Keratinocyte (primary cell): Measurements from ENCODE around the gene AOAH. TPM values are rescaled to one million over a fixed set of nuclear protein-coding genes. Genes with fewer than 3 reads are reported as not detected.
"Not testable (repeated sequence)": the region's sequence is repeated elsewhere in the genome, so short reads cannot be mapped to it uniquely, and the experiment has no call there.

Experiments used
- DNase-seq: peaks from one replicate; pipeline ENCODE4 v3.0.0-alpha.2; 2011; ENCODE audit warnings: low read depth, missing footprints, low spot score
- FAIRE-seq: peaks from 2 replicates; lab custom pipeline; 2011; peaks lifted over from hg19 to GRCh38; lab: Jason Lieb, UNC
- H2AFZ ChIP-seq: 2 replicates; pipeline ENCODE4 v1.6.0; 2012; ENCODE audit warnings: low read length, control low read depth, inconsistent platforms; ENCODE audit not compliant: control insufficient read depth
- H3K27ac ChIP-seq: 2 replicates; pipeline ENCODE4 v1.5.1; 2011; ENCODE audit warnings: low read length; ENCODE audit not compliant: control insufficient read depth, insufficient read depth
- H3K27me3 ChIP-seq: 3 replicates; pipeline ENCODE4 v1.6.0; 2011; ENCODE audit warnings: low read length; ENCODE audit not compliant: control insufficient read depth, insufficient read depth; ENCODE audit errors: extremely low read depth
- H3K36me3 ChIP-seq, 2 experiments: 2 replicates in 1 of 2; 3 replicates in 1 of 2; pipeline ENCODE4 v1.5.1; 2011; ENCODE audit warnings: low read length in 2 of 2, mild to moderate bottlenecking in 1 of 2; ENCODE audit not compliant: control insufficient read depth in 2 of 2, insufficient read depth in 2 of 2; ENCODE audit errors: extremely low read depth in 1 of 2
- H3K4me1 ChIP-seq: 3 replicates; pipeline ENCODE4 v1.5.1; 2011; ENCODE audit warnings: low read length; ENCODE audit not compliant: control insufficient read depth, insufficient read depth; ENCODE audit errors: extremely low read depth
- H3K4me2 ChIP-seq: 3 replicates; pipeline ENCODE4 v1.6.0; 2011; ENCODE audit warnings: low read depth, low read length; ENCODE audit not compliant: control insufficient read depth, insufficient read depth; ENCODE audit errors: extremely low read depth
- H3K4me3 ChIP-seq, 3 experiments: fragments of 200-600 bp in 1 of 3; sonication (generic) in 1 of 3; 2 replicates in 2 of 3; 3 replicates in 1 of 3; pipeline ENCODE4 v1.5.1; 2011 to 2016; ENCODE audit warnings: low read length in 3 of 3, mild to moderate bottlenecking in 3 of 3, control low read depth in 2 of 3, inconsistent platforms in 1 of 3, low read depth in 1 of 3, mixed read lengths in 1 of 3, mixed run types in 1 of 3, moderate library complexity in 1 of 3; ENCODE audit not compliant: control insufficient read depth in 2 of 3, insufficient read depth in 2 of 3; ENCODE audit errors: extremely low read depth in 1 of 3
- H3K79me2 ChIP-seq: 2 replicates; pipeline ENCODE4 v1.6.0; 2012; ENCODE audit warnings: low read length; ENCODE audit not compliant: control insufficient read depth, insufficient read depth
- H3K9ac ChIP-seq: 3 replicates; pipeline ENCODE4 v1.6.0; 2011; ENCODE audit warnings: low read length; ENCODE audit not compliant: control insufficient read depth, insufficient read depth; ENCODE audit errors: extremely low read depth
- H3K9me1 ChIP-seq: 3 replicates; pipeline ENCODE4 v1.6.0; 2011; ENCODE audit warnings: low read length; ENCODE audit not compliant: control insufficient read depth, insufficient read depth; ENCODE audit errors: extremely low read depth
- H3K9me3 ChIP-seq: 2 replicates; pipeline ENCODE4 v1.5.1; 2012; ENCODE audit warnings: low read depth, low read length; ENCODE audit not compliant: control insufficient read depth
- H4K20me1 ChIP-seq: 3 replicates; pipeline ENCODE4 v1.6.0; 2011; ENCODE audit warnings: low read length; ENCODE audit not compliant: control insufficient read depth, insufficient read depth; ENCODE audit errors: extremely low read depth
- EZH2 ChIP-seq: IDR thresholded peaks from one replicate; pipeline ENCODE4 v1.6.1; 2012; ENCODE audit warnings: inconsistent platforms, mild to moderate bottlenecking, low read length, moderate library complexity
- dilution Hi-C: fragments of 300-500 bp; cut with MboI; formaldehyde crosslinking; loops from one replicate; pipeline ENCODE4 v1.7.0; 2020; ENCODE audit warnings: low sequenced_read_pairs; ENCODE audit not compliant: extremely low pct_ligation_motif_present
- polyA plus RNA-seq, 5 experiments: library from polyadenylated mRNA; depleted of rRNA in 3 of 5; stranded (reverse) in 3 of 5; stranded (forward) in 1 of 5; unstranded in 1 of 5; fragments of >200 nt; gene quantifications; 1 replicate in 1 of 5; 2 replicates in 3 of 5; 3 replicates in 1 of 5; pipeline versions ENCODE4 v1.2.1 to v1.2.3, GENCODE V29; 2011 to 2012; ENCODE audit warnings: missing spikeins in 2 of 5, low read depth in 1 of 5, low replicate concordance in 1 of 5
- TF ChIP-seq, protein P1 (sequence below), 3 experiments: IDR thresholded peaks in 1 of 3; conservative IDR thresholded peaks in 1 of 3; optimal IDR thresholded peaks in 1 of 3; 2 replicates in 2 of 3; 3 replicates in 1 of 3; pipeline versions ENCODE3 to v1.5.1; 2011; ENCODE audit warnings: low read length in 3 of 3, mild to moderate bottlenecking in 3 of 3, moderate library complexity in 2 of 3, control low read depth in 1 of 3, inconsistent platforms in 1 of 3; ENCODE audit not compliant: insufficient read depth in 2 of 3; ENCODE audit errors: extremely low read depth in 1 of 3

The AOAH gene
- polyA plus RNA-seq, 1 donor (not counting 4 experiments of a cell fraction or from before 2014, with no cell fraction given), result 0.43 TPM

- Histone ChIP-seq H2AFZ (no peak overlapping the region), H3K27me3 (no peaks in the 10 kb centered on the region), H3K4me3 (no peak overlapping the region), H3K79me2 (no peaks in the 10 kb centered on the region), H3K4me2 (no peak overlapping the region), H3K9me3 (no peaks in the 10 kb centered on the region), H3K27ac (no peak overlapping the region), H3K36me3 (no peaks in the 10 kb centered on the region), H3K9me1 (no peaks in the 10 kb centered on the region), H4K20me1 (no peaks in the 10 kb centered on the region), H3K9ac (no peak overlapping the region), H3K4me1 (no peaks in the 10 kb centered on the region)
- FAIRE-seq, result no peak
- DNase-seq, result no peak
- dilution Hi-C loops, result loop anchor here (25.0 kb wide), 2 partner anchors 178 to 728 kb away; no protein-coding TSS in a partner anchor
- TF ChIP-seq EZH2, result no peak
- TF ChIP-seq, protein P1, sequence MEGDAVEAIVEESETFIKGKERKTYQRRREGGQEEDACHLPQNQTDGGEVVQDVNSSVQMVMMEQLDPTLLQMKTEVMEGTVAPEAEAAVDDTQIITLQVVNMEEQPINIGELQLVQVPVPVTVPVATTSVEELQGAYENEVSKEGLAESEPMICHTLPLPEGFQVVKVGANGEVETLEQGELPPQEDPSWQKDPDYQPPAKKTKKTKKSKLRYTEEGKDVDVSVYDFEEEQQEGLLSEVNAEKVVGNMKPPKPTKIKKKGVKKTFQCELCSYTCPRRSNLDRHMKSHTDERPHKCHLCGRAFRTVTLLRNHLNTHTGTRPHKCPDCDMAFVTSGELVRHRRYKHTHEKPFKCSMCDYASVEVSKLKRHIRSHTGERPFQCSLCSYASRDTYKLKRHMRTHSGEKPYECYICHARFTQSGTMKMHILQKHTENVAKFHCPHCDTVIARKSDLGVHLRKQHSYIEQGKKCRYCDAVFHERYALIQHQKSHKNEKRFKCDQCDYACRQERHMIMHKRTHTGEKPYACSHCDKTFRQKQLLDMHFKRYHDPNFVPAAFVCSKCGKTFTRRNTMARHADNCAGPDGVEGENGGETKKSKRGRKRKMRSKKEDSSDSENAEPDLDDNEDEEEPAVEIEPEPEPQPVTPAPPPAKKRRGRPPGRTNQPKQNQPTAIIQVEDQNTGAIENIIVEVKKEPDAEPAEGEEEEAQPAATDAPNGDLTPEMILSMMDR (optimal IDR thresholded peaks at IDR 0.05 in 1 of 3, IDR thresholded peaks at IDR 0.05 in 1 of 3, conservative IDR thresholded peaks at IDR 0.05 in 1 of 3; ENCODE audit: extremely low read depth in 1 of 3, insufficient read depth in 2 of 3, low read length in 3 of 3), result no peak
These were observed 240.0 kb downstream of the AOAH start for GRCh38 chr7:36484265-36484664.

- H3K36me3 ChIP-seq, H4K20me1 ChIP-seq, H2AFZ ChIP-seq, H3K79me2 ChIP-seq, H3K27ac ChIP-seq, H3K4me3 ChIP-seq, H3K27me3 ChIP-seq, H3K9me1 ChIP-seq, H3K4me1 ChIP-seq, DNase-seq, H3K4me2 ChIP-seq, H3K9ac ChIP-seq, FAIRE-seq, H3K9me3 ChIP-seq: not testable (repeated sequence)
- dilution Hi-C loops, result loop anchor here (25.0 kb wide), 2 partner anchors 178 to 728 kb away; no protein-coding TSS in a partner anchor
These were observed 240.4 kb downstream of the AOAH start for GRCh38 chr7:36483853-36484252.

GRCh38 chr7:36478745-36479144 lies 245.5 kb downstream of the AOAH start:
- Histone ChIP-seq H3K79me2 (no peaks in the 10 kb centered on the region), H2AFZ (no peak overlapping the region), H3K27me3 (no peaks in the 10 kb centered on the region), H3K4me2 (no peak overlapping the region), H4K20me1 (no peaks in the 10 kb centered on the region), H3K4me3 (no peak overlapping the region), H3K4me1 (peaks cover 10% of the 10 kb centered on the region), H3K9ac (no peak overlapping the region), H3K27ac (no peak overlapping the region), H3K9me1 (no peaks in the 10 kb centered on the region), H3K36me3 (no peaks in the 10 kb centered on the region), H3K9me3 (no peaks in the 10 kb centered on the region)
- TF ChIP-seq, protein P1 (optimal IDR thresholded peaks at IDR 0.05 in 1 of 3, IDR thresholded peaks at IDR 0.05 in 1 of 3, conservative IDR thresholded peaks at IDR 0.05 in 1 of 3; ENCODE audit: extremely low read depth in 1 of 3, insufficient read depth in 2 of 3, low read length in 3 of 3), result no peak
- TF ChIP-seq EZH2, result no peak
- FAIRE-seq, result no peak
- dilution Hi-C loops, result loop anchor here (25.0 kb wide), 2 partner anchors 184 to 734 kb away; no protein-coding TSS in a partner anchor
- DNase-seq, result no peak
